Endothelial cell of umbilical vein (primary cell): Measurements from ENCODE around the gene GALNT2. TPM values are rescaled to one million over a fixed set of nuclear protein-coding genes. Genes with fewer than 3 reads are reported as not detected.

Experiments
- BruUV-seq: library from RNA; stranded (reverse); fragments of 400-500 nt; replicated peaks from 2 replicates; lab custom pipeline; 2021; lab: Mats Ljungman, UMichigan
- CTCF ChIA-PET: fragments of 300-600, 350-600 bp; sonication (Branson Sonifier 250); formaldehyde crosslinking; loops from one replicate; lab custom pipeline; 2021; ENCODE audit warnings: antibody characterized with exemption, inconsistent platforms; lab: Charles Lee
- POLR2A ChIA-PET: fragments of 300-600, 350-600 bp; sonication (Branson Sonifier 250); formaldehyde crosslinking; loops from one replicate; lab custom pipeline; 2021; ENCODE audit warnings: antibody characterized with exemption, inconsistent platforms; lab: Charles Lee
- DNase-seq: peaks from one replicate; pipeline ENCODE4 v3.0.0-alpha.2; 2011; ENCODE audit warnings: low read depth, low spot score
- FAIRE-seq: peaks from 2 replicates; lab custom pipeline; 2011; peaks lifted over from hg19 to GRCh38; lab: Jason Lieb, UNC
- H2AFZ ChIP-seq: 2 replicates; pipeline ENCODE4 v1.6.0; 2012; ENCODE audit warnings: low read depth, low read length, control low read depth, inconsistent platforms
- H3K27ac ChIP-seq: 2 replicates; pipeline ENCODE4 v1.5.1; 2011; ENCODE audit warnings: low read depth, mild to moderate bottlenecking, control low read depth, low read length, moderate library complexity; ENCODE audit not compliant: insufficient read depth
- H3K27me3 ChIP-seq, 2 experiments: 2 replicates each; pipeline versions ENCODE4 v1.6.0 to v1.6.1; 2011; ENCODE audit warnings: low read length in 2 of 2, mixed read lengths in 1 of 2; ENCODE audit not compliant: control insufficient read depth in 2 of 2, insufficient read depth in 2 of 2
- H3K36me3 ChIP-seq, 2 experiments: 2 replicates in 1 of 2; 3 replicates in 1 of 2; pipeline ENCODE4 v1.5.1; 2011; ENCODE audit warnings: low read length in 2 of 2, mild to moderate bottlenecking in 1 of 2, moderate library complexity in 1 of 2; ENCODE audit not compliant: control insufficient read depth in 2 of 2, insufficient read depth in 2 of 2; ENCODE audit errors: extremely low read depth in 1 of 2
- H3K4me1 ChIP-seq: 3 replicates; pipeline ENCODE4 v1.5.1; 2011; ENCODE audit warnings: mild to moderate bottlenecking, low read length; ENCODE audit not compliant: control insufficient read depth, insufficient read depth; ENCODE audit errors: extremely low read depth
- H3K4me2 ChIP-seq: 2 replicates; pipeline ENCODE4 v1.6.1; 2011; ENCODE audit warnings: low read length, control low read depth, mixed read lengths; ENCODE audit not compliant: insufficient read depth
- H3K4me3 ChIP-seq, 3 experiments: fragments of 200-600 bp in 1 of 3; sonication (generic), shearing (Covaris generic) in 1 of 3; replicated peaks in 1 of 3; 2 replicates each; pipeline ENCODE4 v1.5.1; 2011 to 2016; ENCODE audit warnings: control low read depth in 3 of 3, low read length in 3 of 3, mild to moderate bottlenecking in 2 of 3, inconsistent platforms in 1 of 3, low read depth in 1 of 3, moderate library complexity in 1 of 3; ENCODE audit not compliant: insufficient read depth in 1 of 3
- H3K79me2 ChIP-seq: 2 replicates; pipeline ENCODE4 v1.6.0; 2012; ENCODE audit warnings: low read length, inconsistent platforms; ENCODE audit not compliant: control insufficient read depth, insufficient read depth
- H3K9ac ChIP-seq: replicated peaks from 2 replicates; pipeline ENCODE3; 2011; ENCODE audit warnings: low read length, control low read depth; ENCODE audit not compliant: insufficient read depth; ENCODE audit errors: extremely low read depth
- H3K9me1 ChIP-seq: replicated peaks from 3 replicates; pipeline ENCODE4 v1.6.0; 2011; ENCODE audit warnings: mild to moderate bottlenecking, low read length; ENCODE audit not compliant: control insufficient read depth, insufficient read depth; ENCODE audit errors: extremely low read depth
- H3K9me3 ChIP-seq: replicated peaks from 2 replicates; pipeline ENCODE4 v1.5.1; 2012; ENCODE audit warnings: low read length, inconsistent platforms; ENCODE audit not compliant: control insufficient read depth, insufficient read depth
- H4K20me1 ChIP-seq: replicated peaks from 2 replicates; pipeline ENCODE3; 2011; ENCODE audit warnings: mild to moderate bottlenecking, low read length; ENCODE audit not compliant: control insufficient read depth, insufficient read depth; ENCODE audit errors: extremely low read depth
- CTCF ChIP-seq, 2 donors: IDR thresholded peaks; 1 replicate in 1 of 2; 2 replicates in 1 of 2; pipeline ENCODE4 v1.5.1; 2011; ENCODE audit warnings: low read length in 2 of 2, mild to moderate bottlenecking in 2 of 2, moderate library complexity in 2 of 2, control low read depth in 1 of 2, inconsistent platforms in 1 of 2, low read depth in 1 of 2; ENCODE audit not compliant: insufficient read depth in 1 of 2; ENCODE audit errors: extremely low read depth in 1 of 2
- EZH2 ChIP-seq: IDR thresholded peaks from 2 replicates; pipeline ENCODE4 v1.6.1; 2012; ENCODE audit warnings: borderline replicate concordance, low read depth, mild to moderate bottlenecking, moderate library complexity, low read length, inconsistent platforms; ENCODE audit not compliant: severe bottlenecking
- FOS ChIP-seq: IDR thresholded peaks from 2 replicates; pipeline ENCODE4 v1.6.1; 2011; ENCODE audit warnings: mild to moderate bottlenecking, low read length, moderate library complexity, borderline replicate concordance; ENCODE audit not compliant: insufficient read depth
- GATA2 ChIP-seq: IDR thresholded peaks from 2 replicates; pipeline ENCODE4 v1.7.0; 2011; ENCODE audit warnings: low read depth, mild to moderate bottlenecking, moderate library complexity, mixed read lengths, low read length; ENCODE audit not compliant: insufficient read length, insufficient read depth
- JUN ChIP-seq: IDR thresholded peaks from 2 replicates; pipeline ENCODE4 v1.6.1; 2011; ENCODE audit warnings: borderline replicate concordance, low read depth; ENCODE audit not compliant: insufficient read length, insufficient read depth
- MAX ChIP-seq: IDR thresholded peaks from 2 replicates; pipeline ENCODE4 v1.6.1; 2011; ENCODE audit not compliant: insufficient read depth, insufficient read length
- MYC ChIP-seq: IDR thresholded peaks from one replicate; pipeline ENCODE4 v1.6.1; 2011; ENCODE audit warnings: mild to moderate bottlenecking, low read depth, low read length
- POLR2A ChIP-seq: IDR thresholded peaks from 2 replicates; pipeline ENCODE4 v1.6.1; 2012; ENCODE audit warnings: low read depth, mild to moderate bottlenecking, control low read depth, low read length
- POLR2AphosphoS5 ChIP-seq: IDR thresholded peaks from 2 replicates; pipeline ENCODE4 v1.6.1; 2012; ENCODE audit warnings: low read depth, mild to moderate bottlenecking, control low read depth, low read length, moderate library complexity; ENCODE audit not compliant: insufficient read depth
- dilution Hi-C: fragments of 300-500 bp; cut with MboI; formaldehyde crosslinking; loops from one replicate; pipeline ENCODE4 v1.15.0; 2019; ENCODE audit warnings: low sequenced_read_pairs; ENCODE audit not compliant: extremely low pct_ligation_motif_present
- intact Hi-C: fragments of 100-400 bp; cut with micrococcal nuclease; formaldehyde crosslinking; loops from one replicate; pipeline ENCODE4 v1.10.0; 2022
- polyA plus RNA-seq, 4 experiments: library from polyadenylated mRNA; depleted of rRNA in 3 of 4; stranded (reverse) in 3 of 4; unstranded in 1 of 4; fragments of >200 nt; gene quantifications; 2 replicates each; pipeline versions ENCODE4 v1.2.1 to v1.2.3, GENCODE V29; 2011 to 2012; ENCODE audit warnings: missing spikeins in 1 of 4
- total RNA-seq: library from RNA; stranded (reverse); gene quantifications from 2 replicates; pipeline ENCODE4 v1.2.3, GENCODE V29; 2021

Gene GALNT2
- total and polyA plus RNA-seq, 2 donors (not counting 3 experiments of a cell fraction or from before 2014, with no cell fraction given) = 56.3 to 77.5 TPM

- no TSS peak for BruUV-seq
- FAIRE-seq (no peak), DNase-seq (no peak)
- dilution Hi-C loops = no loop called here
- Histone ChIP-seq H2AFZ (no peak overlapping the region), H3K27ac (no peak overlapping the region), H3K4me2 (no peak overlapping the region), H3K4me3 (no peak overlapping the region), H3K9ac (no peak overlapping the region), H4K20me1 (no peaks in the 10 kb centered on the region), H3K36me3 (no peaks in the 10 kb centered on the region), H3K27me3 (peaks cover 2 to 10% of the 10 kb centered on the region in 2 experiments), H3K9me3 (no peaks in the 10 kb centered on the region), H3K4me1 (no peaks in the 10 kb centered on the region), H3K79me2 (no peaks in the 10 kb centered on the region), H3K9me1 (no peaks in the 10 kb centered on the region)
- intact Hi-C loops = no loop called here
- TF ChIP-seq CTCF (IDR thresholded peaks at IDR 0.05; ENCODE audit: extremely low read depth in 1 of 2, insufficient read depth in 1 of 2, low read depth in 1 of 2, low read length in 2 of 2) = no peak
- no peak for TF ChIP-seq FOS
- no peak for TF ChIP-seq POLR2A
- no peak for TF ChIP-seq GATA2
- no peak for TF ChIP-seq JUN
- TF ChIP-seq EZH2 = no peak
- no peak for TF ChIP-seq MAX
- TF ChIP-seq POLR2AphosphoS5 = no peak
- no peak for TF ChIP-seq MYC
- CTCF ChIA-PET = no interaction called here
- POLR2A ChIA-PET = no interaction called here
These were observed 18.7 kb upstream of the GALNT2 start for GRCh38 chr1:230048322-230048721.
